ENCODE measurements around the gene OSBPL7. TPM values are rescaled to one million over a fixed set of nuclear protein-coding genes. Genes with fewer than 3 reads are reported as not detected.

Gene OSBPL7
- total RNA-seq, 1 experiment from 2014 or later, result 13.0 TPM

DNA sequence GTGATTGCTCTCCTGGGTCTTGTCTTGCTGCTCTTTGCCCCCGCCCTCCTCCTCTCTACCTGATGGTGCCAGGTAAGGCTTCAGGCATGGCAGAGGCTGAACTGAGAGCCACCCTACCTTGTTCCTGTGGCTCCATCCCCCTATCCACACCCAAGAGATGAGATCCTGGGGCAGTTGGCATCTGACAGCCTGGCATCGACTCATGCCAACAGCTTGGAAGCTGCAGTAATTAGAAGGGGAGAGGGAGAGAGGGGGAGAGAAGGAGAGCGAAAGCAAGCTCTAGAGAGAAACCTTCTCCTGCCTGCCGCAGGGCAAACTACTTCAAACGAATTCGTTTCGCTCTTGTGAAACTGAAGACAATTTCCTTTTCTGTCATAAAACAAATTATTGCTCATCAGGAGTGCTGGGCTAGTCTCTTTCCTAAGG, 43.2 kb upstream of the OSBPL7 start:
- TF ChIP-seq, protein P1, sequence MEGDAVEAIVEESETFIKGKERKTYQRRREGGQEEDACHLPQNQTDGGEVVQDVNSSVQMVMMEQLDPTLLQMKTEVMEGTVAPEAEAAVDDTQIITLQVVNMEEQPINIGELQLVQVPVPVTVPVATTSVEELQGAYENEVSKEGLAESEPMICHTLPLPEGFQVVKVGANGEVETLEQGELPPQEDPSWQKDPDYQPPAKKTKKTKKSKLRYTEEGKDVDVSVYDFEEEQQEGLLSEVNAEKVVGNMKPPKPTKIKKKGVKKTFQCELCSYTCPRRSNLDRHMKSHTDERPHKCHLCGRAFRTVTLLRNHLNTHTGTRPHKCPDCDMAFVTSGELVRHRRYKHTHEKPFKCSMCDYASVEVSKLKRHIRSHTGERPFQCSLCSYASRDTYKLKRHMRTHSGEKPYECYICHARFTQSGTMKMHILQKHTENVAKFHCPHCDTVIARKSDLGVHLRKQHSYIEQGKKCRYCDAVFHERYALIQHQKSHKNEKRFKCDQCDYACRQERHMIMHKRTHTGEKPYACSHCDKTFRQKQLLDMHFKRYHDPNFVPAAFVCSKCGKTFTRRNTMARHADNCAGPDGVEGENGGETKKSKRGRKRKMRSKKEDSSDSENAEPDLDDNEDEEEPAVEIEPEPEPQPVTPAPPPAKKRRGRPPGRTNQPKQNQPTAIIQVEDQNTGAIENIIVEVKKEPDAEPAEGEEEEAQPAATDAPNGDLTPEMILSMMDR (conservative IDR thresholded peaks at IDR 0.05), result no peak
- H2BK5ac ChIP-seq (ENCODE audit: insufficient read length, low read length), result no peak overlapping the region
- H3K79me1 ChIP-seq (ENCODE audit: insufficient read depth, low read depth, low read length, poor library complexity, severe bottlenecking), result no peaks in the 10 kb centered on the region
- no peak overlapping the region for H3T11ph ChIP-seq (ENCODE audit: low read length)
- H3K9me3 Mint-ChIP-seq, result no peaks in the 10 kb centered on the region
- no peak for DNase-seq
- no peaks in the 10 kb centered on the region for H3K36me3 Mint-ChIP-seq (ENCODE audit: insufficient read depth in 1 of 3, low read depth in 3 of 3)
- no peak overlapping the region for H3K27ac ChIP-seq (ENCODE audit: insufficient read length, low read depth, low read length)
- WGBS (ENCODE audit: extremely low coverage, insufficient read length, low lambda C conversion rate), result no CpG with 5 or more reads among the region's 7 CpGs
- H3K23me2 ChIP-seq (ENCODE audit: insufficient read length, low read depth, low read length, poor library complexity, severe bottlenecking), result no peaks in the 10 kb centered on the region
- H4K20me1 ChIP-seq (ENCODE audit: control insufficient read depth, insufficient read depth, insufficient read length), result no peaks in the 10 kb centered on the region
- H4K5ac ChIP-seq (ENCODE audit: insufficient read length, low read depth, low read length), result no peak overlapping the region
- H2AFZ ChIP-seq (ENCODE audit: low read length), result no peak overlapping the region
- no peak overlapping the region for H2BK12ac ChIP-seq (ENCODE audit: insufficient read length, low read depth, low read length)
- H3K9ac ChIP-seq (ENCODE audit: extremely low read depth, insufficient read length, low read length), result no peak overlapping the region
- no peak overlapping the region for H2BK120ac ChIP-seq (ENCODE audit: low read depth, low read length, poor library complexity, severe bottlenecking)
- no peak overlapping the region for H3K4me2 ChIP-seq (ENCODE audit: insufficient read depth, insufficient read length, low read length)
- H3K4me3 Mint-ChIP-seq, result no peak overlapping the region
- peaks cover 69% of the 10 kb centered on the region for H3K27me3 Mint-ChIP-seq (ENCODE audit: low read depth)
- H4K91ac ChIP-seq (ENCODE audit: insufficient read length, low read depth, low read length), result no peak overlapping the region
- H3K79me2 ChIP-seq (ENCODE audit: insufficient read depth, low read length), result no peaks in the 10 kb centered on the region
- no peaks in the 10 kb centered on the region for H3K9me3 ChIP-seq (ENCODE audit: control insufficient read depth, low read depth, low read length)
- no peak overlapping the region for H3K23ac ChIP-seq (ENCODE audit: insufficient read length, low read depth, low read length)
- H3K4ac ChIP-seq (ENCODE audit: low read depth, low read length), result no peak overlapping the region
- no peak overlapping the region for H3K56ac ChIP-seq (ENCODE audit: insufficient read length, low read depth, low read length)
- H3K18ac ChIP-seq (ENCODE audit: insufficient read length, low read depth, low read length), result no peak overlapping the region
- H3K4me1 ChIP-seq (ENCODE audit: insufficient read depth, low read length), result no peaks in the 10 kb centered on the region
- H2BK15ac ChIP-seq (ENCODE audit: low read depth, low read length), result no peak overlapping the region
- no peak overlapping the region for H3K14ac ChIP-seq (ENCODE audit: insufficient read depth, low read length)
- H4K8ac ChIP-seq (replicated peaks; ENCODE audit: insufficient read length, low read depth, low read length), result no peak overlapping the region
- H2AK5ac ChIP-seq (ENCODE audit: insufficient read length, low read length), result no peak overlapping the region
- no peak overlapping the region for H3K27ac Mint-ChIP-seq
- H3K27me3 ChIP-seq (ENCODE audit: insufficient read depth, low read length), result no peaks in the 10 kb centered on the region; the same call in 1 of the 2 replicates
- no peak overlapping the region for H2BK20ac ChIP-seq (ENCODE audit: low read depth, low read length, poor library complexity, severe bottlenecking)
- peaks cover 9 to 11% of the 10 kb centered on the region in 2 experiments for H3K4me1 Mint-ChIP-seq

Measured in H9 (cell line).